Progenitor cell of endocrine pancreas (in vitro differentiated cells): ENCODE data around the gene TRA2A. TPM values are rescaled to one million over a fixed set of nuclear protein-coding genes. Genes with fewer than 3 reads are reported as not detected.
A peak's percentile ranks its signal among the peaks of the same experiment; 100 is the strongest.
"Not testable (repeated sequence)": the region's sequence is repeated elsewhere in the genome, so short reads cannot be mapped to it uniquely, and the experiment has no call there.

ENCODE experiments used
- DNase-seq: peaks from one replicate; pipeline ENCODE4 v3.0.0; 2021; ENCODE audit warnings: low spot score; ENCODE audit not compliant: unreplicated experiment
- H3K27ac Mint-ChIP-seq: 2 replicates; pipeline ENCODE4 v1.8.0; 2021; ENCODE audit warnings: mild to moderate bottlenecking, moderate library complexity, mixed read lengths
- H3K27me3 Mint-ChIP-seq: 2 replicates; pipeline ENCODE4 v1.8.0; 2021; ENCODE audit warnings: mixed read lengths
- H3K36me3 Mint-ChIP-seq: 2 replicates; pipeline ENCODE4 v1.8.0; 2022; ENCODE audit warnings: mixed read lengths; ENCODE audit not compliant: insufficient read depth
- H3K4me1 Mint-ChIP-seq: 2 replicates; pipeline ENCODE4 v1.8.0; 2021; ENCODE audit warnings: low read depth, mixed read lengths
- H3K4me3 Mint-ChIP-seq: 2 replicates; pipeline ENCODE4 v1.8.0; 2021; ENCODE audit warnings: low read depth, mild to moderate bottlenecking, moderate library complexity, mixed read lengths
- H3K9me3 Mint-ChIP-seq: 2 replicates; pipeline ENCODE4 v1.8.0; 2021; ENCODE audit warnings: low read depth, mixed read lengths
- CTCF ChIP-seq: fragments of 200-600 bp; sonication (generic); IDR thresholded peaks from one replicate; pipeline ENCODE4 v1.5.0; 2021; ENCODE audit warnings: antibody characterized with exemption, mild to moderate bottlenecking; ENCODE audit not compliant: unreplicated experiment
- total RNA-seq: library from RNA; stranded (reverse); gene quantifications from 2 replicates; pipeline ENCODE4 v1.2.1, GENCODE V29; 2021

Gene TRA2A
- total RNA-seq, 1 donor from 2014 or later, result 216 TPM

- Mint-ChIP-seq H3K4me1 (peaks cover 52% of the 10 kb centered on the region), H3K27ac (peak overlapping the region; percentile 41), H3K27me3 (no peaks in the 10 kb centered on the region), H3K4me3 (no peak overlapping the region), H3K9me3 (no peaks in the 10 kb centered on the region), H3K36me3 (peaks cover 19% of the 10 kb centered on the region)
- DNase-seq, result no peak
- no peak for TF ChIP-seq CTCF
Measured at GRCh38 chr7:23524473-23524872, 7.3 kb downstream of the TRA2A start.

DNA sequence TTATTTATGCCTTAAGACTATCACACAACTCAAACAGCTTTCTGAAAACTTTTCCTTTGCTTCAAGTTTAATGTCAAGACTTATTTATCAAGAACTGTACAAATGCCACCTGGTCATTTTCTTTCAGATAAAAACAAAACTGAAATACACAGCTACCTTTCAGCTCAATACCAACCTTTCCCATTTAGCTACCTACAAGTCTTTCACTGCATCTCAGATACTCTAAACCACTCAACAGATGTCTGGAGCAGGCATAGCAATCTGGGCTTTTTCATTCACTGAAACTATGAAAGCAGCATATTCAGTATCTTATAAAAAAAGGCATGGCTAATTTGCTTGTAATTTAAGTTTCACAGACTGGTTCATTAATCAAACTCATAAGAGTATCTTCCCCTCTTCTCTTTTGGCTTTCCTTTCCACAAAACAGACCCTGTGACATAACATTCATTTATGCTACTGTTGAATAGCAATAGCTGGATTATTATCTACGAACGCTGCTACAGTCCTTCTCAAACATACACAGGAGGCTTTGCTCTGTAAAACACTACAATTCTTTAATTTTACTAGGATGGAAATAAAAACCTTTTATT is 8.2 kb downstream of the TRA2A start:
- Mint-ChIP-seq H3K9me3 (no peaks in the 10 kb centered on the region), H3K4me3 (no peak overlapping the region), H3K36me3 (peaks cover 26% of the 10 kb centered on the region), H3K27ac (peak overlapping the region; percentile 61), H3K27me3 (no peaks in the 10 kb centered on the region), H3K4me1 (peaks cover 43% of the 10 kb centered on the region)
- no peak for DNase-seq
- no peak for TF ChIP-seq CTCF

DNA sequence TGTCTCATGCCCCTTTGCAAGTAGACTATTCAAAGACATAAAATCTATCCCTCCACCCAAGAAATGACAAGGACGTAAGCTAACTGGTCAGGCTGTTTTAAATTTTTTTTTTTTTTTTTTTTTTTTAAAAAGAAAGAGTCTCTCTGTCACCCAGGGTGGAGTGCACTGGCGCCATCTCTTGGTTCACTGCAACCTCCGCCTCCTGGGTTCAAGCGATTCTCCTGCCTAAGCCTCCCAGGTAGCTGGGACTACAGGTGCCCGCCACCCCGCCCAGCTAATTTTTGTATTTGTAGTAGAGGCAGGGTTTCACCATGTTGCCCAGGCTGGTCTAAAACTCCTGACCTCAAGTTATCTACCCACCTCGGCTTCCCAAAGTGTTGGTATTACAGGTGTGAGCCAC is 11.2 kb downstream of the TRA2A start:
- DNase-seq, result no peak
- H3K9me3 Mint-ChIP-seq, result peaks cover 2% of the 10 kb centered on the region
- H3K27ac Mint-ChIP-seq, result no peak overlapping the region
- no peaks in the 10 kb centered on the region for H3K27me3 Mint-ChIP-seq
- H3K4me1 Mint-ChIP-seq, result peaks cover 24% of the 10 kb centered on the region
- peak; percentile 34 for TF ChIP-seq CTCF
- H3K4me3 Mint-ChIP-seq, result no peak overlapping the region
- H3K36me3 Mint-ChIP-seq, result peaks cover 42% of the 10 kb centered on the region

- Mint-ChIP-seq H3K36me3 (peaks cover 56% of the 10 kb centered on the region), H3K9me3 (peaks cover 2% of the 10 kb centered on the region), H3K4me1 (peaks cover 1% of the 10 kb centered on the region), H3K27ac (no peak overlapping the region), H3K4me3 (no peak overlapping the region), H3K27me3 (no peaks in the 10 kb centered on the region)
- no peak for TF ChIP-seq CTCF
- DNase-seq, result no peak
Measured at GRCh38 chr7:23514755-23515154, 17.0 kb downstream of the TRA2A start.

DNA sequence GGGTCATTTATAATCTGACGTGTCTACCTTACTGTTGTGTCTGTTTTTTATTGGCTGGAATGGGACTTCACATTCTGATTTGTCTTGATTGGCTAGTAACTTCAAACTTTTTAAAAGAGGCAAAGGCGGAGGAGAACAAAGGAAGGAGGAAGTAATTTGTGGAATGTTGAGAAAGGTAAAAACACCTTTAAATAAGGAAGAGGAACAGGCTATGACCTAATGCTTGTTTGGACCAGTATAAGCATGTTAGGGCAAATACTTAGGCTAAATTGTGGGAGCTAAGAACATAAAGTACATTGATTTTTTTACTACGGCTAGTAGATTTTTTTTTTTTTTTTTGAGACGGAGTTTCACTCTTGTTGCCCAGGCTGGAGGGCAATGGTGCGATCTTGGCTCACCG is 18.0 kb downstream of the TRA2A start:
- not testable (repeated sequence) for DNase-seq, H3K9me3 Mint-ChIP-seq, H3K27me3 Mint-ChIP-seq, H3K4me1 Mint-ChIP-seq, H3K4me3 Mint-ChIP-seq
- H3K36me3 Mint-ChIP-seq, result peaks cover 56% of the 10 kb centered on the region
- H3K27ac Mint-ChIP-seq, result peak overlapping the region; percentile 43

DNA sequence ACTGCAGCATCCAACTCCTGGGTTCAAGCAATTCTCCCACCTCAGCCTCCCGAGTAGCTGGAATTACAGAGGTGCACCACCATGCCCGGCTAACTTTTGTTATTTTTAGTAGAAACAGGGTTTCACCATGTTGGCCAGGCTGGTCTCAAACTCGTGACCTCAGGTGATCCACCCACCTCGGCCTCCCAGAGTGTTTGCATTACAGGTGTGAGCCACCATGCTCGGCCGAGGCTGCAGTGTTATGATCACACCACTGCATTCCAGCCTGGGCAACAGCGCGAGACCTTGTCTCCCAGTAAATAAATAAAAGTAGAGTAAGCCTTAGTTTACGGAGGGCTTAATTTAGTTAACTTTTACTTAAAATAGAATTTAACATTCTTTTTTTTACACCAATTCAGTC is 37.8 kb downstream of the TRA2A start:
- peaks cover 10% of the 10 kb centered on the region for H3K4me1 Mint-ChIP-seq

More for the DNA sequence above, 37.8 kb downstream of the TRA2A start:
- no peak overlapping the region for H3K27ac Mint-ChIP-seq
- no peaks in the 10 kb centered on the region for H3K27me3 Mint-ChIP-seq
- no peak overlapping the region for H3K4me3 Mint-ChIP-seq
- DNase-seq, result no peak
- H3K36me3 Mint-ChIP-seq, result peaks cover 5% of the 10 kb centered on the region
- no peak for TF ChIP-seq CTCF
- no peaks in the 10 kb centered on the region for H3K9me3 Mint-ChIP-seq
